Common myeloid progenitor, CD34-positive (primary cell): ENCODE data around the gene PSME1.
A peak's percentile ranks its signal among the peaks of the same experiment; 100 is the strongest.

Source experiments
- CTCF ChIA-PET: fragments of 350-600 bp; sonication (Branson Sonifier 250); formaldehyde crosslinking; loops from one replicate; lab custom pipeline; 2021; ENCODE audit warnings: antibody characterized with exemption; lab: Charles Lee
- POLR2A ChIA-PET: fragments of 350-600 bp; sonication (Branson Sonifier 250); formaldehyde crosslinking; loops from one replicate; lab custom pipeline; 2021; ENCODE audit warnings: antibody characterized with exemption; lab: Charles Lee
- DNase-seq, 3 donors: peaks; one replicate each; pipeline versions ENCODE4 v3.0.0 to v3.0.0-alpha.2; 2013
- H3K27ac ChIP-seq, 2 experiments: 1 replicate in 1 of 2; 2 replicates in 1 of 2; pipeline ENCODE4 v1.7.0; 2013; ENCODE audit warnings: inconsistent platforms in 2 of 2, low read length in 2 of 2, mild to moderate bottlenecking in 2 of 2, low read depth in 1 of 2, moderate library complexity in 1 of 2; ENCODE audit not compliant: severe bottlenecking in 2 of 2, insufficient read depth in 1 of 2, poor library complexity in 1 of 2
- H3K27me3 ChIP-seq, 5 experiments: replicated peaks in 2 of 5; 1 replicate in 3 of 5; 2 replicates in 2 of 5; pipeline versions ENCODE4 v1.6.1 to v1.7.0; 2013; ENCODE audit warnings: low read length in 4 of 5, mild to moderate bottlenecking in 2 of 5, moderate library complexity in 2 of 5, inconsistent platforms in 1 of 5; ENCODE audit not compliant: insufficient read depth in 5 of 5, control insufficient read depth in 4 of 5
- H3K36me3 ChIP-seq, 4 experiments: 1 replicate in 2 of 4; 2 replicates in 2 of 4; pipeline versions ENCODE4 v1.6.1 to v1.7.0; 2013; ENCODE audit warnings: low read length in 3 of 4, control low read depth in 1 of 4, mild to moderate bottlenecking in 1 of 4; ENCODE audit not compliant: control insufficient read depth in 4 of 4, insufficient read depth in 4 of 4
- H3K4me1 ChIP-seq, 4 experiments: 1 replicate in 3 of 4; 2 replicates in 1 of 4; pipeline versions ENCODE4 v1.6.1 to v1.7.1; 2013; ENCODE audit warnings: low read length in 3 of 4, mild to moderate bottlenecking in 3 of 4, control low read depth in 1 of 4, inconsistent platforms in 1 of 4, moderate library complexity in 1 of 4; ENCODE audit not compliant: control insufficient read depth in 4 of 4, insufficient read depth in 4 of 4; ENCODE audit errors: control extremely low read depth in 1 of 4
- H3K4me3 ChIP-seq, 7 experiments: 1 replicate in 4 of 7; 2 replicates in 3 of 7; pipeline versions ENCODE4 v1.5.1 to v1.7.0; 2013; ENCODE audit warnings: mild to moderate bottlenecking in 7 of 7, low read length in 6 of 7, moderate library complexity in 6 of 7, inconsistent platforms in 2 of 7, low read depth in 2 of 7, control low read depth in 1 of 7; ENCODE audit not compliant: insufficient read depth in 4 of 7, control insufficient read depth in 1 of 7; ENCODE audit errors: extremely low read depth in 1 of 7
- H3K9me3 ChIP-seq, 5 experiments: 1 replicate in 4 of 5; 2 replicates in 1 of 5; pipeline versions ENCODE4 v1.6.1 to v1.7.1; 2013; ENCODE audit warnings: low read length in 4 of 5, mild to moderate bottlenecking in 2 of 5, inconsistent platforms in 1 of 5, low read depth in 1 of 5, moderate library complexity in 1 of 5; ENCODE audit not compliant: control insufficient read depth in 4 of 5, insufficient read depth in 2 of 5; ENCODE audit errors: control extremely low read depth in 1 of 5
- WGBS: methylation state at CpG from one replicate; pipeline ENCODE4 v1.1.5; 2013; ENCODE audit not compliant: insufficient coverage; 5-methylcytosine and 5-hydroxymethylcytosine counted together

PSME1 gene

DNA sequence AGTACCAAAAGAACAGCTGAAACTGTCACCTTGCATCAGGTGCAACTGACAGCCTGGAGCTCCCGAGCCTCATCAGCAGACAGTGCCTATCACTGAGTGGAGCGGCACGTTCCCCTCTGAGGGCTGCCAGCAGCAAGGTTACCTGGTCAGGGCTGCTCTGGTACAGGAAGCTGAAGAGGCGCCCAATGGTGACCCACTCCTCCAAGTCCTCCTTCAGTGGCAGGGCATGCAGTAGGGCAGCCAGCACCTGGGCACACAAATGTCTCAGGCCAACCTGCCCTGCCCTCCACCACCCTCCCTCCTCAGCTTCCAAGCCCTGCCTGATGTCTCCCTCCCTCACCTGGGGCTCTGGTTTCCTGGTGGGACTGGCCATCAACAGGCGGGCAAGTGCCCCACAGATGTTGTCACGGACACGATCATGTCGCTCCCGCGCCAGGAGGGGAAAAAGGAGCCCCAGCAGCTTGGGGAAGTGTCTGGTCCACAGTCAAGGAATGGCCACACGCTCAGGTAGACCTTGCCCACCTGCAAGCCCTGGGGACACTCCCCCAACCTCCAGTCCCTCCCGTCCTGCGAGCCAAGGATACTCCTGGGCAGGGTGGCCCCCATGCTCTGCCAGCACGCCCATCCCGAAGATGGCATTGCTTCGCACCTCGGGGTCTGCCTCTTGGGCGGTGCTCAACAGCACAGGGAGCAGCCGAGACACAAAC, 45.5 kb downstream of the PSME1 start:
- Histone ChIP-seq H3K27ac (no peak overlapping the region), H3K4me3 (no peak overlapping the region), H3K36me3 (peaks cover 14 to 100% (median 77%) of the 10 kb centered on the region in 4 experiments), H3K27me3 (no peaks in the 10 kb centered on the region), H3K4me1 (no peaks in the 10 kb centered on the region), H3K9me3 (no peaks in the 10 kb centered on the region)
- WGBS: 95% methylated on average over 14 of the region's 19 CpGs
- ChIA-PET CTCF (interaction anchor here (1.6 to 3.4 kb wide), 2 partner anchors 20 to 116 kb away, joined by 4 to 17 read pairs; partner anchors contain the start of gene IRF9), POLR2A (interaction anchor here (0.5 kb wide), 1 partner anchor 13 kb away, joined by 3 read pairs; no protein-coding TSS in a partner anchor)
- DNase-seq: no peak

DNA sequence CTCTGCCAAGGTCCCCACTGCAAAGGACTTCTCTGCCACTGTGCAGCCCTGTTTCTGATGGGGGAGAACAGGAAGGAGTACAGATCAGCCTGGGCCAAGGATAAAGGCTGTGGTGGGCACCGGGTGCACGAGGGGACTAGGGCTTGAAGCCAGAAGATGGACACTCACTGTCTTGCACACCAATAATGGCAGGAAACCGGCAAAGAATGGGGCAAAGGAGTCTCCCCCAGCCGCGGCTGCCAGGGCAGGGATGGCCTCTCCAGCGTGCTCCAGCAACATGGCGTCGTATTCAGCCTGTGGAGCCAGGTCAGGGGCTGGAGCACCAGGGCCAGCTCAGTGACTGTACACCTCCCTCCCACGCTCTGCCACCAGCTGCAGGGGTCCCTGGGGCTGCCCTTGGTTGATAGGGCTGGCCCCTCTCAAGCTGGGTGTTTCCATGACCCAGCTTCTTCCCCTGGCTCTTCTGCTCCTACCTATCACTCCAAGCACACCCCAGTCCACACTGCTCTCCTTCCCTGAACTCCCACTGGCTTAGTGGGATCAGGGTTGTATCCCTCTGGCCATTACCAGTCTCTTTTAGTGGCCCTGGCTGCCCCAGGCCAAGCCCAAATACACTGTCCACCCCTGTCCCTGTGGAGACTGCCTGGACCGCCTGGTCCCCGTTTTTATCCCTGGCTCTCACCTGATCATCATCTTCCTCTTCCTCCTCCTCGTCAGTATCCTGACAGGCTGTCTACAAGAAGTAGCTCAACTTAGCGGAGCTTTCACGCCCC, 46.3 kb downstream of the PSME1 start:
- ChIA-PET CTCF (interaction anchor here (1.6 kb wide), 1 partner anchor 115 kb away, joined by 4 read pairs; no protein-coding TSS in a partner anchor), POLR2A (no interaction called here)
- WGBS: 93% methylated on average over 11 of the region's 14 CpGs

DNA sequence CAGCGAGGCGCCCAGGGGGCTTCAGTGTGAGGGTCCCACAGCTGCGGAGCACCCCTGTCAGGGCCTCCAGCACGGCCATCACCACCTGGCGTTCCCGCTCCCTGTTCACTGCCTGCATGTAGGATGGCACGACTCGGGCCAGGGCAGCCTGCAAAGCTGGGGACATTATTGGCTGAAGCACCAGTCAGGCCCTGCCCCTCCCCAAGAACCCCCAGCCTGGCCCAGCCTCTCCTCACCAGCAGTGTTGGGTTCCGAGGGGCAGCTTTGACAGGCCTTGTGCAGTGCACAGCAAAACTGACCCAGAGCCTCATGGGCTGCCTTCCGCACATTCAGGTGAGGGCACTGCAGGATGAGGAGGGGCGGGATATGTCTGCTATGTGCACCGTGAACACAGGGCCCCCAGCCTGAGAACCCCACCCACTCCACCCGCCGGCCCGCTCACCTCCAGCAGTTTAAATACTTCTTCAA, 47.1 kb downstream of the PSME1 start:
- Histone ChIP-seq H3K36me3 (peaks cover 14 to 93% (median 70%) of the 10 kb centered on the region in 4 experiments), H3K27ac (no peak overlapping the region), H3K4me3 (no peak overlapping the region), H3K27me3 (no peaks in the 10 kb centered on the region), H3K4me1 (peaks cover 0 to 10% (median 9%) of the 10 kb centered on the region in 4 experiments), H3K9me3 (no peaks in the 10 kb centered on the region)
- ChIA-PET POLR2A (no interaction called here), CTCF (no interaction called here)
- WGBS: 96% methylated on average over 13 of the region's 15 CpGs
- DNase-seq: no peak

More for the DNA sequence above, 46.3 kb downstream of the PSME1 start:
- no peak for DNase-seq
- peaks cover 0 to 2% (median 1%) of the 10 kb centered on the region in 4 experiments for H3K4me1 ChIP-seq
- H3K27me3 ChIP-seq: no peaks in the 10 kb centered on the region
- H3K36me3 ChIP-seq: peaks cover 14 to 94% (median 77%) of the 10 kb centered on the region in 4 experiments
- H3K27ac ChIP-seq: peak overlapping the region in 1 of 2 experiments; percentile 6
- no peaks in the 10 kb centered on the region for H3K9me3 ChIP-seq
- no peak overlapping the region for H3K4me3 ChIP-seq

DNA sequence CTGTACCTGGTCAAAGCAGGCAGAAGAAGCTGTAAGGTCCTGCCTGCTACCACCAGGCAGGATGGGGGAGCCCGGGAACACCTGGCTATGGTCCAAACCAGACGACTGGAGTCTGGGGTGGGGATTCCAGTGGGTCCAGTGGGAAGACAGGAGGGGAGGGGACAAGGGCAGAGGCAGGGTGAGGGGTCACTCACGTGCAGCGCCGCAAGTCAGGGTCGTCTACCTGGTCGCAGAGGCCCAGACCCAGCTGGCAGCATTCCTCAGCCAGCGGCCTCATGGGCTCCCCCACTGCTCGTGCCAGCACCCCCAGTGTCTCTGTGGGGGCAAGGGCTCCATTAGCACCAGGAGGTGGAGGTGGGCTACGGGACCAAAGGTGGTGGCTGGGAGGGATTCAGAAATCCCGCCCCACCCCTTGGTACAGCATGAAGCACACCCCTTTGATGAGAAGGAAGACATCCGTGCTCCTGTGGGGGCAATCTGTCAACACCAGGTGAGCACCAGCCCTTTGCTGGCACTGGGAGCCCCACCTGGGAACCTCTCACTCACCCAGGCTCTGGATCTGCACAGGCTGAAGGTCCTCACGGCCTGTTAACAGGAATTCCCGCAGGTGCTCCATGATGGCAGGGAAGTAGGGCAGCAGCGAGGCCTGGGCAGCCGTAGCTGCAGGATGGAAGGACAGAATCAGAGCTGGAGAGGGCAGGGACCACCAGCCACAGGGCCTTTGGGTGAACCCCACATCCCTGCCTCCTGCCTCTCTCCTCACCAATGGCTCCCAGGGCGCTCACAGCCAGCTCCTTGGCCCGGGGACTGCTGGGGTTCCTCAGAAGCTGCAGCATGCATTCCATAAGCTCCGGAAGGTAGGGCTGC, 48.3 kb downstream of the PSME1 start:
- CTCF ChIA-PET: interaction anchor here (1.4 to 3.2 kb wide), 2 partner anchors 58 kb away, joined by 4 to 14 read pairs; partner anchors contain the start of gene TINF2
- H3K36me3 ChIP-seq: peaks cover 11 to 84% (median 57%) of the 10 kb centered on the region in 4 experiments
- 96% methylated on average over 19 of the region's 19 CpGs for WGBS

DNA sequence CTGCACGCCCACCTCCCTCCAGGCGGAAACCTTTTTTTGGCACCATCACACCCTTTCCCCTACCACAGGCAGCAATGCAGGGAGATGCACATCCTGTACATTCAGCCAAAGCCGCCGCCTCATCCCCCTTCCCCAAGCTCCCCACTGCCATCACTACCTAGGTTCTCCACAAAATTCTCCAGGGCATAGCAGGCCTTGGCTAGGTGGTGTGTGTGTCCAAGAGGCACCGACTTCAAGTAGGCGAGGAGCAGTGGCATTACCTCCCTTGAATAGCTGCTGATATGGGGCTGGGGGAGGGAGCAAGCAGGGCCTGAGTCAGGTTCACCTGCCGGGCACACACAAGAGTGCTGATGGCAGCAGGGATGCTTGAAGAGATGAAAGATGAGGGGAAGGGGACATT, 49.0 kb downstream of the PSME1 start:
- H3K9me3 ChIP-seq: no peaks in the 10 kb centered on the region
- ChIA-PET CTCF (interaction anchor here (0.9 to 4.4 kb wide), 4 partner anchors 10 to 59 kb away, joined by 4 to 19 read pairs (median 10); partner anchors contain the start of genes REC8, TINF2 and TM9SF1), POLR2A (no interaction called here)
- no peak overlapping the region for H3K4me3 ChIP-seq
- no peaks in the 10 kb centered on the region for H3K27me3 ChIP-seq
- no peak for DNase-seq
- peaks cover 11 to 79% (median 50%) of the 10 kb centered on the region in 4 experiments for H3K36me3 ChIP-seq
- peaks cover 0 to 25% (median 20%) of the 10 kb centered on the region in 4 experiments for H3K4me1 ChIP-seq
- H3K27ac ChIP-seq: no peak overlapping the region
- WGBS: 100% methylated on average over 2 of the region's 7 CpGs

More for the DNA sequence above, 48.3 kb downstream of the PSME1 start:
- no peak for DNase-seq
- no peaks in the 10 kb centered on the region for H3K27me3 ChIP-seq
- no peaks in the 10 kb centered on the region for H3K9me3 ChIP-seq
- no peak overlapping the region for H3K4me3 ChIP-seq
- no peak overlapping the region for H3K27ac ChIP-seq
- peaks cover 0 to 21% (median 18%) of the 10 kb centered on the region in 4 experiments for H3K4me1 ChIP-seq
- POLR2A ChIA-PET: no interaction called here

DNA sequence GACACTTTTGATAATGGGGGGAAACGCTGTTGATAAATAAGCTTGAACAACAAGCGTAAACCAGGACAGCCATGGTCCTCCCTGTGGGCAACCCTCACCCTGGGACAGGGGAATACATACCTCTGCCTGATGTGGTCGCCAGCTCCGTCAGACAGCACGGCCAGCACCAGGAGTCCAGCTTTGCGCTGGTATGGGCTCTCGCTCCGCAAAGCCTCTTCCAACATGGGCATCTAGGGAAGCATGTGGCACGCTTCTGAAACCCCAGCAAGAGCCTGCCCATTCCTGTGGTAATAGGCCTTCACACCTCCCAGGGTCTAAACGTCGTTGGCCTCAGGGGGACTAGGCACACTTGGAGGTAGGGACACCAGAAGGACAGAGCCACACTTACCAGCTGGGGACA, 49.7 kb downstream of the PSME1 start:
- peaks cover 15 to 77% (median 47%) of the 10 kb centered on the region in 4 experiments for H3K36me3 ChIP-seq
- 96% methylated on average over 11 of the region's 11 CpGs for WGBS
- ChIA-PET CTCF (interaction anchor here (0.9 to 4.4 kb wide), 6 partner anchors 9 to 59 kb away, joined by 4 to 19 read pairs (median 5); partner anchors contain the start of genes MDP1, REC8, TINF2 and TM9SF1), POLR2A (no interaction called here)
- H3K27ac ChIP-seq: no peak overlapping the region
- peaks cover 0 to 25% (median 20%) of the 10 kb centered on the region in 4 experiments for H3K4me1 ChIP-seq
- no peak overlapping the region for H3K4me3 ChIP-seq
- no peaks in the 10 kb centered on the region for H3K9me3 ChIP-seq
- no peaks in the 10 kb centered on the region for H3K27me3 ChIP-seq
- no peak for DNase-seq
